MM.1S (cell line): ENCODE results near the gene CARD9.

Source experiments
- DNase-seq: peaks from one replicate; pipeline ENCODE4 v3.0.0-alpha.2; 2015
- H2AFZ ChIP-seq: fragments of 300-600 bp; sonication (generic); 2 replicates; pipeline ENCODE4 v1.6.0; 2016; ENCODE audit warnings: antibody characterized with exemption, low read length
- H3F3A ChIP-seq: fragments of 300-600 bp; sonication (generic); 2 replicates; pipeline ENCODE4 v1.6.1; 2016; ENCODE audit warnings: mild to moderate bottlenecking, antibody characterized with exemption, low read length, moderate library complexity, mixed read lengths; ENCODE audit not compliant: insufficient read depth
- H3K27ac ChIP-seq: fragments of 300-600 bp; sonication (generic); 2 replicates; pipeline ENCODE4 v1.5.1; 2016; ENCODE audit warnings: mild to moderate bottlenecking, low read length
- H3K27me3 ChIP-seq: fragments of 300-600 bp; sonication (generic); replicated peaks from 2 replicates; pipeline ENCODE4 v1.6.0; 2016; ENCODE audit warnings: low read length; ENCODE audit not compliant: insufficient read depth
- H3K36me3 ChIP-seq: fragments of 300-600 bp; sonication (generic); replicated peaks from 2 replicates; pipeline ENCODE4 v1.6.1; 2016; ENCODE audit warnings: mild to moderate bottlenecking, low read length, mixed read lengths; ENCODE audit not compliant: insufficient read depth
- H3K4me1 ChIP-seq: fragments of 300-600 bp; sonication (generic); 2 replicates; pipeline ENCODE4 v1.6.1; 2016; ENCODE audit warnings: low read length, mixed read lengths
- H3K4me2 ChIP-seq: fragments of 300-600 bp; sonication (generic); 2 replicates; pipeline ENCODE4 v1.6.0; 2016; ENCODE audit warnings: low read depth, low read length
- H3K4me3 ChIP-seq: fragments of 300-600 bp; sonication (generic); 2 replicates; pipeline ENCODE4 v1.5.1; 2016; ENCODE audit warnings: low read length, mixed read lengths
- H3K79me2 ChIP-seq: fragments of 300-600 bp; sonication (generic); 2 replicates; pipeline ENCODE4 v1.6.1; 2016; ENCODE audit warnings: mixed run types, low read length, mixed read lengths
- H3K9ac ChIP-seq: fragments of 300-600 bp; sonication (generic); 2 replicates; pipeline ENCODE4 v1.6.1; 2016; ENCODE audit warnings: low read length, mixed read lengths
- H3K9me2 ChIP-seq: fragments of 300-600 bp; sonication (generic); replicated peaks from 2 replicates; pipeline ENCODE4 v1.6.1; 2016; ENCODE audit warnings: mild to moderate bottlenecking, low read length, mixed read lengths; ENCODE audit not compliant: insufficient read depth
- H3K9me3 ChIP-seq: fragments of 300-600 bp; sonication (generic); replicated peaks from 2 replicates; pipeline ENCODE4 v1.6.1; 2016; ENCODE audit warnings: mild to moderate bottlenecking, low read length, mixed read lengths; ENCODE audit not compliant: insufficient read depth
- H4K20me1 ChIP-seq: fragments of 300-600 bp; sonication (generic); 2 replicates; pipeline ENCODE4 v1.6.1; 2016; ENCODE audit warnings: mild to moderate bottlenecking, low read length, moderate library complexity, mixed read lengths; ENCODE audit not compliant: insufficient read depth
- CTCF ChIP-seq: fragments of 300-600 bp; sonication (generic); IDR thresholded peaks from 2 replicates; pipeline ENCODE4 v1.5.1; 2016; ENCODE audit warnings: antibody characterized with exemption, low read length, mixed read lengths
- EZH2 ChIP-seq: fragments of 300-600 bp; sonication (generic); optimal IDR thresholded peaks from 2 replicates; pipeline ENCODE3; 2017; ENCODE audit warnings: low read depth, mild to moderate bottlenecking, antibody characterized with exemption, low read length, mixed read lengths
- EZH2phosphoT487 ChIP-seq: fragments of 300-600 bp; sonication (generic); IDR thresholded peaks from 2 replicates; pipeline ENCODE4 v1.6.1; 2018; ENCODE audit warnings: antibody characterized with exemption, low read length

CARD9 gene

GRCh38 chr9:136397643-136398042 is 24.2 kb upstream of the CARD9 start:
- no peaks in the 10 kb centered on the region for H3K9me2 ChIP-seq
- H3K4me2 ChIP-seq: no peak overlapping the region
- peaks cover 29% of the 10 kb centered on the region for H3K79me2 ChIP-seq
- H4K20me1 ChIP-seq: no peaks in the 10 kb centered on the region
- H3K9ac ChIP-seq: no peak overlapping the region
- no peak for TF ChIP-seq EZH2phosphoT487
- no peak for TF ChIP-seq EZH2
- TF ChIP-seq CTCF: no peak
- DNase-seq: no peak
- no peaks in the 10 kb centered on the region for H3K27me3 ChIP-seq
- H3K4me3 ChIP-seq: no peak overlapping the region
- peaks cover 11% of the 10 kb centered on the region for H3K4me1 ChIP-seq
- H2AFZ ChIP-seq: no peak overlapping the region
- no peaks in the 10 kb centered on the region for H3K9me3 ChIP-seq
- H3K27ac ChIP-seq: no peak overlapping the region
- H3F3A ChIP-seq: no peaks in the 10 kb centered on the region
- no peaks in the 10 kb centered on the region for H3K36me3 ChIP-seq

- no peaks in the 10 kb centered on the region for H3F3A ChIP-seq
- H3K9me2 ChIP-seq: no peaks in the 10 kb centered on the region
- H3K79me2 ChIP-seq: peaks cover 29% of the 10 kb centered on the region
- no peak for DNase-seq
- H2AFZ ChIP-seq: no peak overlapping the region
- no peak overlapping the region for H3K9ac ChIP-seq
- no peaks in the 10 kb centered on the region for H4K20me1 ChIP-seq
- no peaks in the 10 kb centered on the region for H3K9me3 ChIP-seq
- H3K4me3 ChIP-seq: no peak overlapping the region
- no peaks in the 10 kb centered on the region for H3K27me3 ChIP-seq
- no peak overlapping the region for H3K4me2 ChIP-seq
- TF ChIP-seq EZH2phosphoT487 (no peak), EZH2 (no peak), CTCF (no peak)
- peaks cover 4% of the 10 kb centered on the region; the same call in 1 of the 2 replicates for H3K36me3 ChIP-seq
- no peak overlapping the region for H3K27ac ChIP-seq
- H3K4me1 ChIP-seq: peaks cover 11% of the 10 kb centered on the region
Measured at GRCh38 chr9:136396219-136396515, 22.7 kb upstream of the CARD9 start.

GRCh38 chr9:136395345-136396218 is 22.1 kb upstream of the CARD9 start:
- Histone ChIP-seq H3K4me3 (no peak overlapping the region), H2AFZ (no peak overlapping the region), H4K20me1 (no peaks in the 10 kb centered on the region), H3K9me2 (no peaks in the 10 kb centered on the region), H3K9me3 (no peaks in the 10 kb centered on the region), H3K27me3 (no peaks in the 10 kb centered on the region), H3K4me1 (peaks cover 9% of the 10 kb centered on the region), H3K36me3 (peaks cover 4% of the 10 kb centered on the region; the same call in 1 of the 2 replicates), H3K9ac (no peak overlapping the region), H3F3A (no peaks in the 10 kb centered on the region), H3K4me2 (no peak overlapping the region), H3K27ac (no peak overlapping the region), H3K79me2 (peaks cover 29% of the 10 kb centered on the region)
- no peak for DNase-seq
- TF ChIP-seq CTCF: no peak
- no peak for TF ChIP-seq EZH2phosphoT487
- TF ChIP-seq EZH2: no peak
